B cell (primary cell): Measurements from ENCODE around the gene NSUN2. TPM values are rescaled to one million over a fixed set of nuclear protein-coding genes. Genes with fewer than 3 reads are reported as not detected.
A peak's percentile ranks its signal among the peaks of the same experiment; 100 is the strongest.

ENCODE experiments used
- ATAC-seq: fragments of 200-7000 bp; cut with Tn5 transposase; one replicate; pipeline ENCODE4 v1.10.0; 2021; ENCODE audit warnings: low read depth, mild to moderate bottlenecking, moderate number of reproducible peaks, moderate library complexity
- CTCF ChIA-PET: fragments of 350-600 bp; sonication (Branson Sonifier 250); formaldehyde crosslinking; loops from one replicate; lab custom pipeline; 2021; ENCODE audit warnings: antibody characterized with exemption, inconsistent platforms; lab: Charles Lee
- POLR2A ChIA-PET: fragments of 350-600 bp; sonication (Branson Sonifier 250); formaldehyde crosslinking; loops from one replicate; lab custom pipeline; 2021; ENCODE audit warnings: antibody characterized with exemption; lab: Charles Lee
- DNase-seq: peaks from one replicate; pipeline ENCODE4 v3.0.0; 2013
- H2AFZ ChIP-seq: 2 replicates; pipeline ENCODE4 v1.6.1; 2012; ENCODE audit warnings: mild to moderate bottlenecking, low read depth, low read length; ENCODE audit not compliant: insufficient read depth, poor library complexity, severe bottlenecking
- H3K27ac ChIP-seq, 2 donors: 1 replicate in 1 of 2; 2 replicates in 1 of 2; pipeline ENCODE4 v1.5.1; 2012 to 2013; ENCODE audit warnings: low read length in 2 of 2, mild to moderate bottlenecking in 2 of 2, moderate library complexity in 1 of 2
- H3K27me3 ChIP-seq, 4 experiments: fragments of 200-600 bp in 1 of 4; sonication (generic) in 1 of 4; replicated peaks in 1 of 4; 1 replicate in 2 of 4; 2 replicates in 2 of 4; pipeline versions ENCODE4 v1.6.1 to v1.7.0; 2013 to 2016; ENCODE audit warnings: low read length in 3 of 4, mild to moderate bottlenecking in 2 of 4, mixed read lengths in 1 of 4, moderate library complexity in 1 of 4; ENCODE audit not compliant: insufficient read depth in 4 of 4, control insufficient read depth in 3 of 4; ENCODE audit errors: control extremely low read depth in 1 of 4
- H3K36me3 ChIP-seq, 2 experiments: replicated peaks in 1 of 2; 1 replicate in 1 of 2; 2 replicates in 1 of 2; pipeline versions ENCODE4 v1.6.1 to v1.7.1; 2013; ENCODE audit warnings: low read length in 1 of 2; ENCODE audit not compliant: insufficient read depth in 2 of 2, control insufficient read depth in 1 of 2; ENCODE audit errors: control extremely low read depth in 1 of 2, extremely low read depth in 1 of 2
- H3K4me1 ChIP-seq, 2 donors: fragments of 200-600 bp in 1 of 2; sonication (generic) in 1 of 2; 1 replicate in 1 of 2; 2 replicates in 1 of 2; pipeline versions ENCODE4 v1.5.1 to v1.6.1; 2013 to 2017; ENCODE audit warnings: low read length in 2 of 2; ENCODE audit not compliant: control insufficient read depth in 2 of 2, insufficient read depth in 2 of 2
- H3K4me2 ChIP-seq: replicated peaks from 2 replicates; pipeline ENCODE3; 2012; ENCODE audit warnings: mild to moderate bottlenecking, low read depth, low read length; ENCODE audit not compliant: poor library complexity, severe bottlenecking
- H3K4me3 ChIP-seq, 5 experiments: fragments of 200-600 bp in 1 of 5; sonication (generic) in 1 of 5; 1 replicate in 3 of 5; 2 replicates in 2 of 5; pipeline versions ENCODE4 v1.5.1 to v1.7.0; 2011 to 2016; ENCODE audit warnings: low read length in 4 of 5, mild to moderate bottlenecking in 4 of 5, low read depth in 2 of 5, control low read depth in 1 of 5, moderate library complexity in 1 of 5; ENCODE audit not compliant: insufficient read depth in 1 of 5; ENCODE audit errors: control extremely low read depth in 1 of 5, extremely low read depth in 1 of 5
- H3K79me2 ChIP-seq: fragments of 200-600 bp; sonication (generic); one replicate; pipeline ENCODE4 v1.6.0; 2016; ENCODE audit warnings: low read length; ENCODE audit not compliant: control insufficient read depth, insufficient read depth
- H3K9ac ChIP-seq: fragments of 200-600 bp; sonication (generic); 2 replicates; pipeline ENCODE4 v1.6.1; 2017; ENCODE audit warnings: mild to moderate bottlenecking, low read length, moderate library complexity
- H3K9me3 ChIP-seq, 3 donors: one replicate each; pipeline versions ENCODE4 v1.6.1 to v1.7.1; 2013; ENCODE audit warnings: low read length in 2 of 3; ENCODE audit not compliant: control insufficient read depth in 2 of 3, insufficient read depth in 1 of 3; ENCODE audit errors: control extremely low read depth in 1 of 3
- H4K20me1 ChIP-seq: 2 replicates; pipeline ENCODE4 v1.6.0; 2012; ENCODE audit warnings: mild to moderate bottlenecking, low read length; ENCODE audit not compliant: insufficient read depth, control insufficient read depth, poor library complexity, severe bottlenecking
- H3K27ac Mint-ChIP-seq: one replicate; pipeline ENCODE4 v1.8.0; 2021; ENCODE audit warnings: mixed read lengths
- H3K27me3 Mint-ChIP-seq: one replicate; pipeline ENCODE4 v1.8.0; 2021; ENCODE audit warnings: mixed read lengths
- H3K4me1 Mint-ChIP-seq: one replicate; pipeline ENCODE4 v1.8.0; 2021; ENCODE audit warnings: mixed read lengths
- H3K4me3 Mint-ChIP-seq: one replicate; pipeline ENCODE4 v1.8.0; 2021; ENCODE audit warnings: mixed read lengths
- H3K9me3 Mint-ChIP-seq: one replicate; pipeline ENCODE4 v1.8.0; 2022; ENCODE audit warnings: mixed read lengths; ENCODE audit not compliant: insufficient read depth
- CTCF ChIP-seq: fragments of 200-600 bp; IDR thresholded peaks from one replicate; pipeline ENCODE4 v1.8.0; 2022; ENCODE audit warnings: antibody characterized with exemption, mild to moderate bottlenecking
- EZH2 ChIP-seq: IDR thresholded peaks from 2 replicates; pipeline ENCODE4 v1.6.1; 2012; ENCODE audit warnings: borderline replicate concordance, low read depth, mild to moderate bottlenecking, moderate library complexity, low read length; ENCODE audit not compliant: insufficient read depth, poor library complexity, severe bottlenecking
- WGBS: methylation state at CpG from one replicate; pipeline ENCODE4 v1.1.5; 2013; ENCODE audit warnings: missing lambda C conversion rate; ENCODE audit not compliant: insufficient coverage; 5-methylcytosine and 5-hydroxymethylcytosine counted together
- intact Hi-C: fragments of 100-400 bp; cut with micrococcal nuclease; formaldehyde crosslinking; loops from one replicate; pipeline ENCODE4 v1.10.0; 2022
- polyA plus RNA-seq: library from polyadenylated mRNA; depleted of rRNA; stranded (reverse); fragments of >200 nt; gene quantifications from 2 replicates; pipeline ENCODE4 v1.2.3, GENCODE V29; 2012
- total RNA-seq, 2 donors: library from RNA; stranded (reverse); fragments of 120-200 nt in 1 of 2; gene quantifications; 1 replicate in 1 of 2; 2 replicates in 1 of 2; pipeline versions ENCODE4 v1.2.3 to v1.2.4, GENCODE V29; 2013 to 2022

The NSUN2 gene
- total and polyA plus RNA-seq, 2 donors (not counting 1 experiment from before 2014, with no cell fraction given), result 58.8 to 85.0 TPM

- DNase-seq (no peak), ATAC-seq (peak; percentile 71)
- Histone ChIP-seq H3K9me3 (peaks cover 1 to 15% (median 13%) of the 10 kb centered on the region in 3 donors), H3K9ac (peak overlapping the region; percentile 57), H3K4me3 (peak overlapping the region in 4 of 5 experiments; percentile 35 to 62 (median 54)), H3K27me3 (no peaks in the 10 kb centered on the region), H3K79me2 (no peaks in the 10 kb centered on the region), H3K36me3 (peaks cover 0 to 22% of the 10 kb centered on the region in 2 experiments), H3K4me1 (peaks cover 20 to 26% of the 10 kb centered on the region in 2 donors), H2AFZ (peak overlapping the region; percentile 75), H3K27ac (peak overlapping the region; percentile 82 to 87), H4K20me1 (no peaks in the 10 kb centered on the region), H3K4me2 (peak overlapping the region; percentile 71)
- intact Hi-C loops, result loop anchor here (1.0 kb wide), 3 partner anchors 27 to 1238 kb away; partner anchors contain the start of genes ICE1, NSUN2 and SRD5A1
- TF ChIP-seq EZH2 (no peak), CTCF (no peak)
- POLR2A ChIA-PET, result interaction anchor here (1.6 kb wide), 1 partner anchor 28 kb away, joined by 9 read pairs; the partner anchor contains the start of genes NSUN2 and SRD5A1
- peak overlapping the region; percentile 93 for H3K27ac Mint-ChIP-seq
- H3K4me1 Mint-ChIP-seq, result peaks cover 30% of the 10 kb centered on the region
- peak overlapping the region; percentile 78 for H3K4me3 Mint-ChIP-seq
- peaks cover 4% of the 10 kb centered on the region for H3K9me3 Mint-ChIP-seq
- no peaks in the 10 kb centered on the region for H3K27me3 Mint-ChIP-seq
- CTCF ChIA-PET, result interaction anchor here (0.6 to 1.0 kb wide), 3 partner anchors 17 to 51 kb away, joined by 3 to 4 read pairs (median 3); no protein-coding TSS in a partner anchor
- WGBS, result no CpG with 5 or more reads among the region's 3 CpGs
These were observed 27.8 kb upstream of the NSUN2 start for GRCh38 chr5:6660688-6661087.
